HG03565 (cell line): Measurements from ENCODE around the gene WNT9A.
"Not testable (repeated sequence)": the region's sequence is repeated elsewhere in the genome, so short reads cannot be mapped to it uniquely, and the experiment has no call there.

Source experiments
- ATAC-seq: cut with Tn5 transposase; IDR thresholded peaks from one replicate; pipeline ENCODE4 v1.9.1; 2021; ENCODE audit warnings: mild to moderate bottlenecking, moderate library complexity; ENCODE audit not compliant: unreplicated experiment

WNT9A gene

DNA sequence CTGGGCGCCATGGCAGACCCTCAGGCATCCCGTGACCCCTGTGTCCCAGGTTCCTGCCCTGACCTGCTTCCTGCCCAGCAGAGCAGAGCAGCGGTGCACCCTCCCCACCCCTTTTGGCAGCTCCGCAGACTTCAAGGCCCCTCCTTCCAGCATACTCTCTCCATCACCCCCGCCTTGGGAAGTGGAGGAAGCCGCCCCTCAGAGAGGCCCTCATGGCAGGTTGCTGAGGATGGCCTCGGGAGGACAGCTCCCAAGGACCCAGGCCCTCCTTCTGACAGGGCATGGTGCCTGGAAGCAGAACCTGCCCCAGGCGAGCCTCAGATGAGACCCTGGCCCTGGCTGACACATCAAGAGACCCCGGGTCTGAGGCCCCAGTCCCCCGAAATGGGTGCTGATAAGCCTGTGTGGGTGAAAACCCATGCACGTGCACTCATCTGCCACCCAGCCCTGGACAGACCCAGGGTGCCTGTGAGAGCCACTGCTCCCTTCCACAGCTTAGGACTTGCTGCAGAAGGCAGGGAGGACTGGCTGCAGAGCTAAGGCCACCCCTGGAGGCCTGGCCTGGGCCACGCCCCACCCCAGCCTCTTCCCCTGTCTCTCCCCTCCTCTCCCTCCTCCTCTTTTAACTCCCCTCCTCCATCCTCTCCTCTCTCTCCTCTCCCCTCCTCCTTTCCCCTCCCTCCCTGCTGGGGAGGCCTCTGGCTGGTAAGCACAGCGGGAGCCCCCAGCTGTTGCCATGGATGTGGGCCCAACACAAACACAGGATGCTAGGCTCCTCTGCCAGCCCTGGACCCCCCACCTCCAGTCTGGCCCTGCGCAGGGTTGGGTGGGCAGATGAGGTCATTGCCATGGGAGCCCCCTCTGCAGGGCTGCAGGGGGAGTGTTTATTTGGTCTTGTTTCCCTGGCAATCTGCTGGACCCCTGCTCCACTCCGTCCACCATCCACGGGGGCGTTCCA is 33.7 kb downstream of the WNT9A start:
- no peak for ATAC-seq

DNA sequence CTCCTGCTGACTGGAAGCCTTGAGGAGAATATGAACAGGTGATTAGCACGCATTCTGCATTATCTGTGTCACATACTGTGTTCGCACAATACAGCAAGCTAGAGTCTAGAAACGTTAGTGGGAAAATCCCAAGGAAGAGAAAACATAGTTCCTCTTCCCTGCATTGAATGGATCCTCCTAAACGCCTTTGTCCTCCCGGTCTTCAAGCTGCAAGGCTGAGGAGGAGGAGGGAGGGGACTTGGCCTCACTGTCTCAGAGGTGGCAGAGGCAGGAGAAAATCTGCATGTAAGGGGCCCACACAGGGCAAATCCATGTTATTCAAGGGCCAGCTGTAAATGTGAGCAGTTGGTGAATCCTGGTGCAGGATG is 34.4 kb downstream of the WNT9A start:
- ATAC-seq, result no peak

DNA sequence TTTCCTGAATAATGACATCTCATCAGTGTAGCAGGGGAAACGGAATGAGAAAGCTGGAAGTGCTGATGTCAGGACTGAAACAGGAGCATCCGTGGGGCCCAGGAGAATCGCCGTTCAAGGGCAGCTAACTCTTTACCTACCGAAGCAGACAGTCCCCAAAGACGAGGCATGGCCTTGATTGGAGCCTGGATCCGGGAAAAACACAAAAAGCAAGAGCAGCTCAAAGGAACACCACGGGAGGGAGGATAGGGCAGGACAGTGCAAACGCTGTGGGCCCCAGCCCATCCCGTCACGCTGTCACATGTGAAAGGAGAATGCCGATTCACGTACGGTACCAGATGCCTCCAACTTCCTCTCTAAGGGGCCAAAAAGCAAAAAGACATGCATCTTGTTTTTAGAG is 34.9 kb downstream of the WNT9A start:
- ATAC-seq, result no peak

DNA sequence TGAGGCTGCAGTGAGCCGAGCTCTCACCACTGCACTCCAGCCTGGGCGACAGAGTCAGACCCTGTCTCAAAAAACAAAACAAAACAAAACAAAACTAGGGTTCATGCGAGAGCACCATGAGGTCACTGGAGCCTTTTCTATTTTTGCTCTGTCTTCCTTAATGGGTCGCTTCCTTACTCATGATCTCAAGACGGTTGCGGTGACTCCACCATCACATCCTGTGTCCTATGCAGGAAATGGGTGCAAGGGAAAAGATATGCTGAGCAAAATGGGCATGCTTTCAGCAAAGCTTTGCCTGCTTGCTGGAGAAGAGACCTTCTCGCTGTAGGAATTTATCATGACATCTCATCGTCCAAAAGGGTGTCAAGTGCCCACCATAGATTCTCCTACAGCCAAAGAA is 36.4 kb downstream of the WNT9A start:
- no peak for ATAC-seq

DNA sequence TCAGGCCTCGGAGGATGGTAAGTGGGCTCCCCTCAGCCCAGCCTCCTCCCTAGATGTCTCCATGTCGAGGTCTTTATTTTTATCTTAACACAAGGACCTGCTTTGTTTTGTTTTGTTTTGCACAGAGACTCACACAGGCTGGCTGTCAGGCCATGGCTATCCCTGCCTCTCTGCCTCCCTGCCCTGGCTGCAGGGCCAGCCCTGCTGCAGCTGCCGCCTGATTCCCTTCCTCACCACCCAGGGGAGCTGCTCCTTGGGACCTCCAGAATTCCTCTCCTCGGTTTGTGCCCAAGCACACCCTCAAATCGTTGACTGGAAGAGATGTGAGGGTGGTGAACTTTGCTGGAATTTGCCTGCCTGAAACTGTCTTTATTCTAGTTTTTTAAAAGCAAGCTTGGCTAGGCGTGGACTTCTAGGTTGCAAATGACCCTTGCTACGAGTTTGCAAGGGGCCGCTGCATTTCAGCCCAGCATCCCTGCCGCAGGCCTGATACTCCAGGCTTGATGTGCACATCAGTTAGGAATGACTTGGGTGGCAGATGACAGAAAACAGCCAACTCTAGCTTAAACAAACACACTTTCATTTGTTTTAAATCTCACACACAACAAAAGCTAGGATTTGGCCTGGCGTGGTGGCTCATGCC is 37.1 kb downstream of the WNT9A start:
- ATAC-seq, result no peak

DNA sequence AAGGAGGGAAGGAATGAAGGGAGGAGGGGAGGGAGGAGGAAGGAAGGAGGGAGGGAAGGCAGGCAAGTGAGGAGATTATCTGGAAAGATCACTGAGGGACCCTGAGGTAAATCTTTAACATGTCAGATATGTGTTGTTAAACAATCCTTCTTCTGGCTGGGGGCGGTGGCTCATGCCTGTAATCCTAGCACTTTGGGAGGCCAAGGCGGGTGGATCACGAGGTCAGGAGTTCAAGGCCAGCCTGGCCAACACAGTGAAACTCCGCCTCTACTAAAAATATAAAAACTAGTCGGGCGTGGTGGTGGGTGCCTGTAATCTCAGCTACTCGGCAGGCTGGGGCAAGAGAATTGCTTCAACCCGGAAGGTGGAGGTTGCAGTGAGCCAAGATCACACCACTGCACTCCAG is 37.8 kb downstream of the WNT9A start:
- ATAC-seq, result not testable (repeated sequence)

DNA sequence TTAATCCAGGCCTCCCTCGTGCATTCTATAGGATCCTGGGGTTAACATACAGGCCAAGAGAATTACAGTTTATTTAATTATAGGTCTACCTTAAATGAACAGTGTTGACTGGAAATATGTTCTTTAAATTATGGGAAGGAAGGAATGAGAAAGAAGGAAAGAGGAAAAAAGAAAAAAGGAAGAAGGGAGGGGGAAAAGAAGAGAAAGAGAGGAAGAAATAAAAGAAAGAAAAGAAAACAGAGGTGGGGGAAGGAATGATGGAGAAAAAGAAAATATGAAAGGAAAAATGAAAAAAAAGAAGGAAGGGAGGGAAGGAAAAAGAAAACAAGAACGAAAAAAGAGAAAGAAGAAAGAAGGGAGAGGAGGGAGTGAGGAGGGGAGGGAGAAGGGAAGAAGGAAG is 38.5 kb downstream of the WNT9A start:
- ATAC-seq, result no peak

DNA sequence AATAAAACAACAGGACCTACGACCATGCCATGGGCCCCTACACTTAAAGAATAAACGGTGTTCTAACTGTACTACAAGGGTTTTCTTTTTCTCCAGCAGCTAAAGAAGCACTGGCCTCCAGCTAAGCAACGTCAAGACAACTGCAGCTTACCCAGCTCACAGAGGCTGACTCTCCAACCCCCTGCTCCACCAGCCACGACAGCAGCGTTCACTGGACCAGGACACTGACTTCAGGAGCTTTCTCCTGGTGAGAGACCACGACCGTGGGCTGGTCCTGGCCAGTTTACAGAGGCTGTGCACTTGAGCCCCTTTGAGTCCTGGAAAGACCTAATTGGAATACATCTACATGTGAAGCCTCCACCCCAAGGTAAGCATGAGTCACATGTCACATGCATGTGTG is 39.4 kb downstream of the WNT9A start:
- no peak for ATAC-seq

DNA sequence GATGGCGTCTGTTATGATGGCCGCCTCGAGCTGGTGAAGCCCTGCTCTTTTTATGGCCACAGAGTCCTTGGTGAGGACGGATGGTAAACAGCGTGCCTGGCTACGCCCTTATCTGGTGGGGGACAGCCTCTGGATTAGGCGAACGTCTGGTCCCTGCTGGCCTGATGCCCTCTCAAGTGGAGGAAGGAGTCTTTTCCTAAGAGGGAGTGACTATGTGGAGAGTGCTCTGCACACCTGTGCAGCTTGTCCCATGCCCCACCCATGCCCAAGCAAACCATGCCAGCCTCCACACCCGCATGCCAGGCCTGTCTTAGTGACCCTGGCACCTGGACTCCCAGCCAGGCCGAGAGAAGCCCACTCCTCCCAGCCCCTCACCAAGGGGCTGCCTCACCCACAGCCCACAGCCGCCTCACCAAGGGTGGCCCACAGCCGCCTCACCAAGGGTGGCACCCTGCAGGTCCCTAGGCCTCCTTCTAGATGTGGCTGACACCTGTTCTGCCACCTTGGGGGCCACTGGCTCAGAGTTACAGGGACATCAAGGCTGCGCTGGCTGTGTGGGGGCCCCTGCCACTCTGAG is 40.2 kb downstream of the WNT9A start:
- no peak for ATAC-seq

DNA sequence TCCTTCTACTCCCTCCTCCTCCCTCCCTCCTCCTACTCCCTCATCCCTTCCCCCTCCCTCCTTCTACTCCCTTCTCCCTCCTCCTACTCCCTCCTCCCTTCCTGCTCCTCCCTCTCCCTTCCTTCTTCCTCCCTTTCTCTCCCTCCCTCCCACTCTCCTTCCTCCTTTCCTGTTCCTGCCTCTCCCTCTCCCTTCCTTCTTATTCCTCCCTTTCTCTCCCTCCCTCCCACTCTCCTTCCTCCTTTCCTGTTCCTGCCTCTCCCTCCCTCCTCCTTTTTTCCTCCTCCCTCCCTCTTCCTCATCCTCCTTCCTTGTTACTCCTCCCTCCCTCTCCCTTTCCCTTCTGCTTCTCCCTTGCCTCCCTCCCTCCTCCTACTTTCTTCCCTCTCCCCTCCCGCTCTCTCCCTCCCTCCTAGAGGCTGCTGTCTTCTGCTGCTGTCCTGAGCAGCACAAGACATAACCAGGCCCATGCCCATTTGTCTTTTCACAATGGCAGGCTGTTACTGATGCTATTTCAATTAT is 41.1 kb downstream of the WNT9A start:
- ATAC-seq, result no peak

DNA sequence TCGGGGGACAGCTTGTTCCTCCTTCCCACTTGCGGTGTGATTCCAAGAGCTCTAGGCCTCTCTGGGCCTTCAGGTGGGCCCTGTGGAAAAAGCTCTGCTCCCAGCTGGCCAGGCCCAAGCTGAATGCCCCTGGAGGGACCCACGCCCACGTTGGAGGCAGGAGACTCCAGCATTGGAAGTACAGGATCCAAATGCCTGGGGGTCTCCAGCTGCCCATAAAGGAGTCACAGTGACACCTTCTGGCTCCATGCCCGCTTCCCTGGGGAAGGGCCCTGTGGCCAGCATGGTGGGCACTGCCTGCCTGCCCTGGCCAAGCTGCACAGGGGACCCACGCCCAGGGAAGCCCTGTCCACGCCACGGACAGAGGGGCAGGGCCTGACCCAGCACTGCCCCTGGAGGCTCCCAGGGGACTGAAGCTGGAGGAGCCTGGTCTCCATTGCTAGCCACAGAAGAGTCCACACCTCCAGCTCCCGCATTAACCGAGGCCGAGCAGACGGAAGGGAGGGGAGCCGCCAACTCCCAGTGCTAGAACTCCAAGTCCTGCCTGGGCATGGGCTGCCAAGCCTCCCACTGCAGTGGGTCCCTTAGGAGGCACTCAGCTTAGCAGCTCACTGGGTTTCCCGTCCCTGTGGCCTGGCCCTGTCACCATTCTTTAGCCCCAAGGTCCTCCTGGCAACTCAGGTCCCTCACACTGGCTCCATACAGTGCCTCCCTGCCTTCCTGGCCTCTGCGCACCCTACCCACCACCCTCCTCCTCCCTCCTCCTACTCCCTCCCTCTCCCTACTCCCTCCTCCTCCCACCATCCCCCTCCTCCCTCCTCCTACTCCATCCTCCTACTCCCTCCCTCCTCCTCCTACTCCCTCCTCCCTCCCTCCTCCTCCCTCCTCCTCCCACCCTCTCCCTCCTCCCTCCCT is 41.9 kb downstream of the WNT9A start:
- no peak for ATAC-seq

DNA sequence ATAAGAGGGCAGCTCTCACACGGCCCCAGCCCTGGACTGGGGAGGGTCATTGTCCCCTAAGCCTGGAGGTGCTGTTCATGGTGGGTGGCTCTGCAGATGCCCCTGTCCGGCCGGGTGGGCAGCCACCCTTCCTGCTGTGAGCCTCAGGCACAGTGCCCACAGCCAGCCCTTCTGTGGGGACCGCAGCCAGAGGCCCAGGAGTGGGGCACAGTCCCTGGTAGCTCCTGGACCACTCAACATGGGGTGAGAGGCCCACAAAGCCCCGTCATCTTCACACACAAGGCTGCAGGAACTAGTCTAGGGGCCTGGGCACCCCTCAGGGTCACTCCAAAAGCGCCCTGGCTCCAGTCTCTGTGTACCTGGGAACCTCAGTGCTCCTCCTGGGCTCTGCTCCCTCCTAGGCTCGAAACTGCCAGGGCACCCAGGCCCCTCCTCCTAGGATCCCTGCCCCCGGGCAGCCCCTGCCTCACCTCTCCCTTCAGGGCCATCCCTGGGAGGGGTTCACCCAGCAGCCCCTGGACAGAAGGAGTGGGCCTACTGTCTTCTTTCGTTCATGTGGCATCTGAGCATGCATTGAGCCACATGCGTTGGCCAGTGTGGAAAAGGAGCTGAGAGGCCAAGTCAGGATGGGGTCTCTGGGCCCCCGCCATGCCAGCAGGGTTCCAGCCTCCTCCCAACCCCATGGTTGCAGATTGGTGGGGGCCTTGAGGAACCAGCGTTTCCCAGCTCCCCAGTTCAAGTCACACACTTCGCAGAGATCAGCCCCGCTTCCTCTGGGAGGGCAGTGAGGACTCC is 43.0 kb downstream of the WNT9A start:
- ATAC-seq, result no peak

DNA sequence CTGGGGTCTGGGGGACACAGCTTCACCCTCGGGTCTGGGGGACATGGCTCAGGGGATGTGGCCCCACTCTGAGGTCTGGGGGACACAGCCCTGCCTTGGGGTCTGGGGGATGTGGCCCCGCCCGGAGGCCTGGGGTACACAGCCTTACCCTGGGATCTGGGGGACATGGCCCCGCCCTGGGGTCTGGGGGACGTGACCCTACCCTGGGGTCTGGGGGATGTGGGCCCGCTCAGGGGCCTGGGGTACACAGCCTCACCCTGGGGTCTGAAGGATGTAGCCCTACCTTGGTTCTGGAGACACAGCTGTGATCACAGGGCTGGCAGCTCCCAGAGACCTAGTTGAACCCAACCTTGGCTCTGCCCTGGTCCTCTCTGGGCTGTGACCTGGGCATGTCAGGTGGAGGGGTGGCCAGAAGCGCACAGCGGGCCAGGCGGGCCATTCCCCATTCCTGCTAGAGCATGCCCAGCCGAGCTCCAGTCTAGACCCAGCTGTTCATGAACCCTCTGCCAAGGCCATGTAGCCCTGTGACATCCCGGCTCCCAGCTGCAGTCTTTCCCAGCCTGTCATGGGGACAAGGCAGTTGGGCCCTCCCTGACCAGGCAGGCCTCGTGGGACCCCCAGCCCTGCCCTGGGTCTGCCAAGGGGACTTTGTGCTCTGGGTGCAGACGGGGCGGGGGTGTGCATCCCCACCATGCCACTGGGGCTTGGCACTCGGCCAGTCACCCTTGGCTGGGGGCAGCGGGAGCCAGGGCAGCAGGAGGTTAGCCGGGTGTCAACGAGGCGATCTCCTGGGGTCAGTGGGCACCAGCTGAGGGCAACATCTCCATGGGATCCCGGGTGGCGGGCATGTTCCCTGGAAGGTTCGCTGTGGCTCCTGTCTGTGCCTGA is 43.9 kb downstream of the WNT9A start:
- ATAC-seq, result no peak

DNA sequence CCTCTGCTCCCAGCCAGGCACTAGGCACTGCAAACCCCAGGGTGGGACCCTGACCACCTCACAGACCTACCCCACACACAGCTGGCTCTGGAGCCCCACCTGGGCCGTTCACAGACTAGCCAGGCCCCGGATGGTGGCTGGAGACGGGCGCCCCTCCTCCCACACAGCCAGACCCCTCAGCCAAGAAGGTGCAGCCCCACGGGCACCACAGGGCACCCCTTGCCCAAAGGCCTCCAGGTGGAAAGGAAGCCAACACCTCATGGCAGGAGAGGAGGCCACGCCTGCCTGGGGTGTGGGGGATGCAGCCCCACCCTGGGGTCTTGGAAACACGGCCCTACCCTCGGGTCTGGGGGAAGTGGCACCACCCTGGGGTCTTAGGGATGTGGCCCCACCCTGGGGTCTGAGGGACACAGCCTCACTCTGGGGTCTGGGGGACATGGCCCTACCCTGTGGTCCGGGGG is 44.6 kb downstream of the WNT9A start:
- no peak for ATAC-seq

DNA sequence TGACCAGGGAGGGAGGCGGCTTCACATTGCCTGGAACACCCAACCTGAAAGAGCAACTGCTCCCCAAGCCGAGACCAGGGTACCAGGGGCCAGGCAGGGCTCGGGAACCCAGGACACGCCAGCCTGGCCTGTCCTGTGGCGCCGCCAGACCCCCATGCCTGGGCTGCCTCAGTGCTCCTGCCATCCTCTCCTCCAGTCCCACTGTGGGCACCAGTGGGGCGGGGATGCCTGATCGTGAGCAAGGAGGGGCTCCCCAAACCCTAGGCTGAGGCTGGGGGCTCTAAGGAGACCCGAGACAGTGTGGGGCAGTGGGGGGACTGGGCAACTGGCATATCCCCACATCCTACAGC is 45.1 kb downstream of the WNT9A start:
- no peak for ATAC-seq

DNA sequence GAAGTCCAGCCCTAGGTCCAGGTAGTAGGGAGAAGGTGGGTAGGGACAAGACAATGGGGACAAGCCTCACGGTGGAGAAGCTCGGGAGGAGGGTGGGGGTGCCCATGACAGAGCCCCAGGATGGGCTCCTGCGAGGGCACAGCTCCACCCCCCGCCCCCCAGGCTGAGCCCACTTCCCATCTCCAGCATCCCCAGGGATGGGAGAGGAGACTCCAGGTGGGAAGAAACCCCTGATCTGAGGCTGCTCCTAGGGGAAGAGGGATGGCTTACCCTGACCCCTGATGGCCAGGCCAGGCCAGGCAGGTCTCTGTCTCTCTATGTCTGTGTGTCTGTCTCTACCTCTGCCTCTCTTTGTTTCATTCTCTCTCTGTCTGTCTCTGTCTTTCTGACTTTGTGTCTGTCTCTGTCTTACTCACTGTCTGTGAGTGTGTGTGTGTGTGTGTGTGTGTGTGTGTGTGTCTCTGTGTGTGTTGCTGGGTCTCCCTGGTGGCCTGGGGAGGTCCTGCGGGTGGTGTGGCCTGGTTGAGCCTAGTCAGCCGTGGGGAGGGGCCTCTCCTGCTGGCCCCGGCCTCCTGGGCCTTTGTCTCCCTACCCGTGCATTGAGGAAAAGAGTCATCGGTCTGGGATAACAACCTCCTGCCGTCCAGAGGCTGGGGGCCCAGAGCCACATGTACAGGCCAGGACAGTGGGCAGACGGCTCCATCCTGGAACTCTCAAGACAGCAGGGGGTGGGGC is 45.7 kb downstream of the WNT9A start:
- no peak for ATAC-seq

DNA sequence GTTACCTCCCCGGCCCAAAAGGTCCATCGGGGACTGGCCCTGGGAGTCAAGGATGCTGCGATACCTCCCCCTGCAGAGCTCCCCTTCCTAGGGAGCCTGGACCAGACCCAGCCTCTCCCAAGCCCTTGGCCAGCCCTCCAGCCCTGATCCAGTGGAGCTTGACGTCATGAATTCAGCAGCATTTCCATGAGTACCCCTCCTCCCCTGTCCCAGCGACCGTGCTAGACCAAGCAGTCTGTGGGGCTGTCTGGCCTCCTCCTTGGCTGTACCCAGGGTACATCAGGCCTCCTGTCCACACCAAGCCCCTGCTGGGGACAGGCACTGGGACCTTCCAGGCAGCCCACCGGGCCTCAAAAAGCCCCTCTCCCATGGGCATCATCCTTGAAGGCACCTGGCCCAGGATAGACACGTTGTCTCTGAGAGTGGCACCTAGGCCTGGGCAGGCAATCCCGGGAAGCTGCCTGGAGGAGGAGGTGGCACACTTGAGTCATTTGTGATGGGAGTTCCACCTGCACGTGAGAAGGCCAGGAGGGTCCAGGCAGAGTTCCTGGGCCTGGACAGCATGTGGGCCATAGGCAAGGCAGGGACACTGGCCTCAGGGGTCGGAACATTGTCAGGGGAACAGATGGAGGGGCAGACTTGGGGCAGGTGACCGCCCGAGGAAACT is 46.4 kb downstream of the WNT9A start:
- no peak for ATAC-seq

DNA sequence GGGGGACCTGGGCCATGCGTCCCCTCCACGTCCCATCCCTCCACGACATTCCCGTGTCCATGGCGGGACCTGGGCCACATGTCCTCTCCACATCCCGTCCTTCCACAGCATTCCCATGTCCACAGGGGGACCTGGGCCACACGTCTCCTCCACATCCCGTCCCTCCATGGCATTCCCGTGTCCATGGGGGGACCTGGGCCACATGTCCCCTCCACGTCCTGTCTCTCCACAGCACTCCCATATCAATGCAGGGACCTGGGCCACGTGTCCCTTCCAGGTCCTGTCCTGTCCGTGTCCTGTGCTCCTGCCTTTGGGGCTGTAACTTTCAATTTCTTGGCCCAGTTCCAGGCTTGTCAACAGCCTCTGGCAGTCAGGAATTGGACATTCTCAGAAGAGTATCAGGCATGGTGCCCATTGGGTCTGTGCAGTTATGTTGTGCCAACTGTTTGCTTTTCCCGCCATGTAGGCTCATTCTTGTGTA is 47.1 kb downstream of the WNT9A start:
- ATAC-seq, result no peak
